Esophagus (tissue), 2 donors: ENCODE data around the gene APMAP. TPM values are rescaled to one million over a fixed set of nuclear protein-coding genes. Genes with fewer than 3 reads are reported as not detected.

ENCODE experiments used
- H3K27ac ChIP-seq, 2 donors: one replicate each; pipeline ENCODE4 v1.5.1; 2013; ENCODE audit warnings: low read depth in 2 of 2, mild to moderate bottlenecking in 2 of 2, inconsistent platforms in 1 of 2, low read length in 1 of 2, moderate library complexity in 1 of 2
- H3K27me3 ChIP-seq, 2 donors: one replicate each; pipeline ENCODE4 v1.6.1; 2013; ENCODE audit warnings: low read length in 2 of 2, control low read depth in 1 of 2, mild to moderate bottlenecking in 1 of 2; ENCODE audit not compliant: insufficient read depth in 2 of 2, control insufficient read depth in 1 of 2
- H3K36me3 ChIP-seq, 2 donors: one replicate each; pipeline ENCODE4 v1.6.1; 2013; ENCODE audit warnings: low read length in 1 of 2; ENCODE audit not compliant: control insufficient read depth in 2 of 2, insufficient read depth in 2 of 2
- H3K4me1 ChIP-seq, 2 donors: one replicate each; pipeline ENCODE4 v1.6.1; 2013; ENCODE audit warnings: low read length in 1 of 2; ENCODE audit not compliant: control insufficient read depth in 2 of 2, insufficient read depth in 2 of 2
- H3K4me3 ChIP-seq, 2 donors: one replicate each; pipeline ENCODE4 v1.5.1; 2013; ENCODE audit warnings: low read length in 2 of 2, mild to moderate bottlenecking in 2 of 2, low read depth in 1 of 2, moderate library complexity in 1 of 2
- H3K9me3 ChIP-seq, 2 donors: one replicate each; pipeline ENCODE4 v1.6.1; 2013; ENCODE audit warnings: mild to moderate bottlenecking in 2 of 2, low read depth in 1 of 2, low read length in 1 of 2, moderate library complexity in 1 of 2; ENCODE audit not compliant: control insufficient read depth in 2 of 2, insufficient read depth in 1 of 2
- WGBS, 2 donors: extraction: QIAGEN DNeasy Blood & Tissue Kit; methylation state at CpG; one replicate each; pipeline ENCODE4 v1.1.7; 2013; 5-methylcytosine and 5-hydroxymethylcytosine counted together
- polyA plus RNA-seq, 2 donors: library from polyadenylated mRNA; stranded (reverse); fragments of 200-250 nt; gene quantifications; one replicate each; pipeline ENCODE4 v1.2.3, GENCODE V29; 2013
- donor health status: healthy with polysubstance abuse.
- donor health status: Bipolar disorder and iron deficiency.

Gene APMAP
- polyA plus RNA-seq, 2 donors: 9.6 to 20.5 TPM

- Histone ChIP-seq H3K9me3 (no peaks in the 10 kb centered on the region), H3K4me1 (peaks cover 3 to 4% of the 10 kb centered on the region in 2 donors), H3K27ac (no peak overlapping the region), H3K27me3 (no peaks in the 10 kb centered on the region), H3K4me3 (no peak overlapping the region), H3K36me3 (no peaks in the 10 kb centered on the region)
- 27% methylated on average over 9 of the region's 9 CpGs for WGBS, 2 donors
Observed at GRCh38 chr20:24993337-24994185, 1.0 kb upstream of the APMAP start.

GRCh38 chr20:24991897-24992486, 559 bp downstream of the APMAP start:
- peak overlapping the region; percentile 87 to 97 for H3K27ac ChIP-seq
- peaks cover 3 to 4% of the 10 kb centered on the region in 2 donors for H3K4me1 ChIP-seq
- 0% methylated on average over 36 of the region's 36 CpGs for WGBS, 2 donors
- H3K36me3 ChIP-seq: no peaks in the 10 kb centered on the region
- H3K27me3 ChIP-seq: no peaks in the 10 kb centered on the region
- peak overlapping the region; percentile 72 to 73 for H3K4me3 ChIP-seq
- H3K9me3 ChIP-seq: no peaks in the 10 kb centered on the region

- Histone ChIP-seq H3K27me3 (no peaks in the 10 kb centered on the region), H3K36me3 (no peaks in the 10 kb centered on the region), H3K27ac (no peak overlapping the region), H3K9me3 (no peaks in the 10 kb centered on the region), H3K4me3 (no peak overlapping the region), H3K4me1 (peaks cover 3 to 7% of the 10 kb centered on the region in 2 donors)
- WGBS, 2 donors: 80 to 85% methylated on average over 2 of the region's 2 CpGs
Observed at GRCh38 chr20:24990810-24991252, 1.7 kb downstream of the APMAP start.

- no peaks in the 10 kb centered on the region for H3K27me3 ChIP-seq
- no peak overlapping the region for H3K4me3 ChIP-seq
- WGBS, 2 donors: 85 to 86% methylated on average over 3 of the region's 3 CpGs
- H3K27ac ChIP-seq: no peak overlapping the region
- H3K36me3 ChIP-seq: no peaks in the 10 kb centered on the region
- H3K4me1 ChIP-seq: peaks cover 2 to 3% of the 10 kb centered on the region in 2 donors
- H3K9me3 ChIP-seq: no peaks in the 10 kb centered on the region
Observed at GRCh38 chr20:24989162-24989561, 3.4 kb downstream of the APMAP start.

GRCh38 chr20:24987873-24988835, 4.4 kb downstream of the APMAP start:
- Histone ChIP-seq H3K9me3 (no peaks in the 10 kb centered on the region), H3K27me3 (no peaks in the 10 kb centered on the region), H3K27ac (no peak overlapping the region), H3K4me1 (peaks cover 2 to 3% of the 10 kb centered on the region in 2 donors), H3K4me3 (no peak overlapping the region), H3K36me3 (no peaks in the 10 kb centered on the region)
- WGBS, 2 donors: 88 to 92% methylated on average over 7 of the region's 7 CpGs

- 88 to 94% methylated on average over 2 of the region's 2 CpGs for WGBS, 2 donors
- Histone ChIP-seq H3K36me3 (no peaks in the 10 kb centered on the region), H3K27me3 (no peaks in the 10 kb centered on the region), H3K4me1 (peaks cover 2 to 3% of the 10 kb centered on the region in 2 donors), H3K27ac (no peak overlapping the region), H3K9me3 (no peaks in the 10 kb centered on the region), H3K4me3 (no peak overlapping the region)
Observed at GRCh38 chr20:24987244-24987643, 5.3 kb downstream of the APMAP start.

- WGBS, 2 donors: 96% methylated on average over 7 of the region's 7 CpGs
- Histone ChIP-seq H3K27ac (no peak overlapping the region), H3K4me1 (peaks cover 0 to 2% of the 10 kb centered on the region in 2 donors), H3K27me3 (no peaks in the 10 kb centered on the region), H3K36me3 (peaks cover 4% of the 10 kb centered on the region in 2 donors), H3K9me3 (no peaks in the 10 kb centered on the region), H3K4me3 (no peak overlapping the region)
Observed at GRCh38 chr20:24986436-24987015, 6.0 kb downstream of the APMAP start.

- H3K27ac ChIP-seq: no peak overlapping the region
- no peak overlapping the region for H3K4me3 ChIP-seq
- peaks cover 0 to 2% of the 10 kb centered on the region in 2 donors for H3K4me1 ChIP-seq
- H3K9me3 ChIP-seq: no peaks in the 10 kb centered on the region
- H3K27me3 ChIP-seq: no peaks in the 10 kb centered on the region
- 61 to 79% methylated on average over 6 of the region's 6 CpGs for whole genome bisulfite sequencing, 2 donors
- H3K36me3 ChIP-seq: peaks cover 4 to 7% of the 10 kb centered on the region in 2 donors
Observed at GRCh38 chr20:24985802-24986201, 6.7 kb downstream of the APMAP start.
